ACHN (cell line): ENCODE results near the gene CCRL2.
"Not testable (repeated sequence)": the region's sequence is repeated elsewhere in the genome, so short reads cannot be mapped to it uniquely, and the experiment has no call there.

Source experiments
- DNase-seq: peaks from one replicate; pipeline ENCODE4 v3.0.0-alpha.2; 2015
- in situ Hi-C: cut with HindIII; loops from 2 replicates; pipeline ENCODE4 v1.10.0; 2017; ENCODE audit warnings: low sequenced_read_pairs, low pct_ligation_motif_present, low pct_unique_long_range_greater_than_20kb

The CCRL2 gene

DNA sequence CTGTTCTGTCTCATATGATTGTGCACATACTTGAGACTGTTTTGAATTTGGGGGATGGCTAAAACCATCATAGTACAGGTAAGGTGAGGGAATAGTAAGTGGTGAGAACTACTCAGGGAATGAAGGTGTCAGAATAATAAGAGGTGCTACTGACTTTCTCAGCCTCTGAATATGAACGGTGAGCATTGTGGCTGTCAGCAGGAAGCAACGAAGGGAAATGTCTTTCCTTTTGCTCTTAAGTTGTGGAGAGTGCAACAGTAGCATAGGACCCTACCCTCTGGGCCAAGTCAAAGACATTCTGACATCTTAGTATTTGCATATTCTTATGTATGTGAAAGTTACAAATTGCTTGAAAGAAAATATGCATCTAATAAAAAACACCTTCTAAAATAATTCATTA is 31.2 kb upstream of the CCRL2 start:
- in situ Hi-C loops: no loop called here
- DNase-seq: no peak

DNA sequence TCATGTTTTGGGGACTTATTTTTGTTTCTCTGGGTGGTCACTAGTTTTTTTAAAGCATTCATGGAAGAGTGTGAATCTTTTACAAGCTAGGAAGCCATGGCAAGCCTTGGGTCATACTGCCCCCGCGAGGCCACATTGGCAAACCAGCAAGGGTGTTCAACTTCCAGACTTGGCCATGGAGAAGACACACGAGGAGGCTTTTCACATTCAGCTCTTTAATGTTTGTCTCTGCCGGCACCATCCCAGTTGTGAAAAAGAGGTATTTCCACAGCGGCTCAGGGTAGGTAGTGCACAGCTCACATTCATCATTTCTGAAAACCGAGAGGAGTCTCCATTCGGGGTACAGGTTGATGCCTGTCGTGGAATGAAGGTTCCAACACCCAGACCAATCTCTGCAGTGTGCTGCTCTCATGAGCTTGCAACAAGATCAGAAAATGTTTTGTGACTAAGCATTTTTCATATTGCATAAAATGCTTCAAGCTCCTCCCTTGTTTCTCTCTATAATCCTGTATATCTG is 28.6 kb upstream of the CCRL2 start:
- in situ Hi-C loops: no loop called here
- peak; percentile 46 for DNase-seq

DNA sequence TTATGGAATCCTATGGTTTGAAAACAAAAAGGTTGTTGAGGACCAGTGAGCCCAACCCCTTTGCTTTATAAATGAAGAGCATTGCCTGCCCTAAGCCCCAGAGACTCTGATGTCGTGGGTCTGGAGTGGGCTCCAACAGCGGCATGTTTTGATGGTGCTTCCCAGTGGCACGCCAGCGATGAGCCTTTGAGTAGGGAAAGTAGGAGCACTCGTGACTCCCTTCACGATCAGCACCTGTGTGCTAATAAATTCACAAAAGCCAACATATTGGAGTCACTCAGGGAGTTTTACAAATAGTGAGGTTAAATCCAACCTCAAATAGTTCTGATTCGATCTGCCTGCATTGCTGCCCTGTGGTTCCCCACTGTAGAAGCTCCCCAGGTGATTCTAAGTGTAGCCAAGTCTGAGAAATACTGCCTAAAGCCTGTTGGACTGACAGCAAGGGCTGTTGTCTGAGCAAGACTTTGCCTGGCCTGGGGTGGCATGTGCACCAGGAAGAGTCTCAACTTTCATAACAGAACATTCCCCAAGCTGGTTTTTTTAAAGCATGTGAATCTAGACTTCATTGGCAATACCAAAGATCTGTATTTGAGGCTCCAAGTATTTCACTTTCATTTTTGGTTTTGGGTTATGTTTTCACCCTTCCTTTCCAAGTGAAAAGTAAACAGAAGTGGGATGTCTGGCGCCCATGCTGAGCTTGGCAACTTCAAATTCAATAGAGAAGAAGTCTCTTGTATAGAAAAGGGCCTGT is 26.4 kb upstream of the CCRL2 start:
- no peak for DNase-seq
- in situ Hi-C loops: no loop called here

DNA sequence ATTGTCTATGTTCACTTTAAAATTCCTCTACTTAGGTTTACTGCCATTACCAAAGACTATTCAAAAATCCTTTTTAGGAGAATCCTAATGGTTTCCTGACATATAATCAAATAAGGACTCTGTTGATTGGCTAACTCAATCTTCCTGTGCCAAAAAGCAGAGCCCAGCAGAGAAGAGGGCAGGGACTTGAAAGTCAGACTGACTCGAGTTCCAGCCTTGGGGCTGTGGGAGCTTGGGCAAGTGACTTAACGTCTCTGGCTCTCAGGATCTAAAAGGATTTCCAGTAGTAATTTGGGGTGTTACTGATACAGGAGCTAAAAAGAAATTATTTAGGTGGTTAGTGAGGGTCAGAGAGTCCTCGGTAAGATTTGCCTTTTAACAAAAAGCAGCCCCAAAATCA is 25.4 kb upstream of the CCRL2 start:
- in situ Hi-C loops: no loop called here
- no peak for DNase-seq

DNA sequence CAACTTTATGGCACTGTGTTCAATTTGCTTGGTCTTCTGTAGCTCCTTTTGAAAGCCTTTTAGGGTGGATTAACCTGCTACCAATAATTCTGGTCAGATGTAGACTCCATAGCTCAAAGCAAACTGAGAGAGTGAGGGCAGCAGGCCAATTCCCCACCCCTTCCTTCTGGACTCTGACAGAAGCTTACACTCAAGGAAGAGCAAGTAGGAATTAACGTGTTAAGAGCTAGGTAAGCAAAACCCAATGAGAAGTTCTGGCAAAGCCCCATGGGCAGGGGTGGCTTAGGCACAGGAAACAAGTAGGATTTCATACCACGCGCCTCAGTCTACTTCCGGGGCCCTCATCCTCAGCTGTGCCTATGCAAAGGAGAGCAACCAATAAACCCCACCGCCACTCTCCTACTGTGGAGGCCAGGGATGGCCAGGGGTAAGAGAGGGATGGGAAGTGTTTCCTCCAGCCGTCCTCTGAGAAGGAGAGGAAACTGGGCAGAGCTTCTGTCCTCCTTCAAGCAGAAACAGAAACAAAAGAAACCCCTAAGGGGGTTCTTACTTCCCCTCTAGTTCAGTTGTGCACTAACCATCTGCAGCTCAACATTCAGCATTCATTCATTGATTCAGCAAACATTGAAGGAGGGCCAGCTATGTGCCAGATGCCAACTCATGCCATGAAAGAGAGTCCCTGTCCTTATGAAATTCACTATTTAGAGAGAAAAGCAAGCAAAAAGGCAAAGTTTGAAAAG is 23.7 kb upstream of the CCRL2 start:
- in situ Hi-C loops: no loop called here
- DNase-seq: no peak

DNA sequence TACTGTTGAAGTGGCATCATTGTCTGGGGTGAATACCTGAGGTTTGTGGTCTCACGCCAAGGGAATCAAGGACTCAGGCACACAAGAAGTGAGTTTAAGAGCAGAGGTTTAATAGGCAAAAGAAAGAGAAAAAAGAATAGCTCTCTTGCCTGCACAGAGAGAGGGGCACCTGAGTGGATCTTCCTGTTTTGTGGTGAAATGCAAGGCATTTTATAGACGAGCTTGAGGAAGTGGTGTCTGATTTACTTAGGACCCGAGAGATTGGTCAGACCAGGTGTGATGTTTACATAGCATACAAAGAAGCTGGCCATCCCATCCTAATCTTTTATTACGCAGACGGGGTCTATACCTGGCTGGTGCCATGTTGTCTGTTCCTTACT is 23.1 kb upstream of the CCRL2 start:
- no peak for DNase-seq

DNA sequence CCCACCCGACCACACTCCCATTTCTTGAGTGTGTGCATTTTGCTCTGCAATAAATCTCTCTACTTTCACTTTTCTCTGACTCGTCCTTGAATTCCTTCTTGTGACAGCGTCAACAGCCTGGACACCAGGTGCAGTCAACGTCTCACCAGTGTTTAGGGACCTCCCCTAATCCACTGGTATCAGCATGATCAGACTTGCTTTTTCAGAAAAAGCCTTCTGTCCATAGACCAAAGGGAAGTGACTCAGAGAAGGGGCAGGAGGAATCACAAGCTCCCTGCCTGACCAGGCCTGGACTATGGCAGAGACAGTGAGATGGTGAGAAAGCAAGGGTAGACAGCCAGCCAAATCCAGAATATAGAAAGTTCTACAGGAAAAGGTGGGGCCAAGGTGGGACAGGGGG is 20.9 kb upstream of the CCRL2 start:
- in situ Hi-C loops: no loop called here
- peak; percentile 22 for DNase-seq

More for the DNA sequence above, 23.1 kb upstream of the CCRL2 start:
- in situ Hi-C loops: no loop called here

DNA sequence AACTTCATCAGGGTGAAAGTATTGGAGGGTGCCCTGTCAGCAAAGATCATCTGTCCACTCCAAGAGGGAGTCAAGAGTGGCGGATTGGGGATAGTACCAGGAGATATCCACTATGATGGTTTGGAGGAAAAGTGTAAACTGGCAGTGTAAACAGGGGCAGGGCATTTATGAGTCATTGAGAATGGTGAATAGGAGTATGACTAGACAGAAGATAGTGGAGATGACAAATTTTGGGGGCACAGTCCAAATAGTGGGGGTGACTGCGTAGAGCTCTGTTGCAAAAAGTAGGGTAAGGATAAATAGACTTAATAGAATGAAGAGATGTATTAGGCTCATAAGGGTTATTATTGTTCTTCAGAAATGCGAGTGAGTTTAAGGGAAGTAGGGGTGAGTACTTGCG is 18.2 kb upstream of the CCRL2 start:
- DNase-seq, in situ Hi-C loops: not testable (repeated sequence)

DNA sequence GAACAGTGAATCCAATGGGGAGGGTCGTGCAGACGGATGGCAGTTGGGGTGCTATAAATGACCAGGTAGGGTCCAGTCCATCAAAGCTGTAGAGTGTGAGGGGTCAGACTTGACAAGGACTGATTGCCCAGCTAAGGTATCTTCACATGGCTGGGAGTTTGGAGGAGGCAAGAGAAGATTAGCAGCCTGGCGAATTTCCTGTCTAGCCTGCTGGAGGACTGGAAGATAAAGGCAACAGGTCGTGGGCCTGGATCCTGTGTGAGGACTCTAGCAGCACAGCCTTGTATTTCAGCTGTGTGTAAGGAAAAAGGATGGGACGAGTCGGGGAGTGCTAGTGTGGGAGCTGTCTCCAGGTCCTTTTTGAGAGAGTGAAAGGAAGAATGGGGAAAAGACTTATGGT is 17.8 kb upstream of the CCRL2 start:
- DNase-seq: no peak
- in situ Hi-C loops: no loop called here

DNA sequence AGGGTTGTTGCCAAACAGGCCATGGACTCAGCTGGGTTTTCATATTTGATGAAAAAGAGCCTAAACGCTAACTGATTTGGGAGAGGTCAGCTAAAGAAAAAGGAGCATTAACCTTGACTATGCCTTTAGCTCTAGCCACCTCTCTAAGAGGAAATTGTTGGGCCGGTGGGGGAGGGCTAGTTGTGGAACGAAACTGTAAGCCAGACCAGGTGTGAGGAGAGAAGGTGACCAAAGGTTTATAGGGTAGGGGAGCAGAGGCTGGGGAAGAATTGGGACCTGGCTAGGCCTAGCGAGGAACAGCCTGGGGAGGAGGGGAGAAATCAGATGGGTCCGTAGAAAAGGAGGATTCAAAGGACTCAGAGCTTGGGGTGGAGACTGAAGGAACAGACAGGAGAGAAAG is 15.5 kb upstream of the CCRL2 start:
- in situ Hi-C loops, DNase-seq: not testable (repeated sequence)

DNA sequence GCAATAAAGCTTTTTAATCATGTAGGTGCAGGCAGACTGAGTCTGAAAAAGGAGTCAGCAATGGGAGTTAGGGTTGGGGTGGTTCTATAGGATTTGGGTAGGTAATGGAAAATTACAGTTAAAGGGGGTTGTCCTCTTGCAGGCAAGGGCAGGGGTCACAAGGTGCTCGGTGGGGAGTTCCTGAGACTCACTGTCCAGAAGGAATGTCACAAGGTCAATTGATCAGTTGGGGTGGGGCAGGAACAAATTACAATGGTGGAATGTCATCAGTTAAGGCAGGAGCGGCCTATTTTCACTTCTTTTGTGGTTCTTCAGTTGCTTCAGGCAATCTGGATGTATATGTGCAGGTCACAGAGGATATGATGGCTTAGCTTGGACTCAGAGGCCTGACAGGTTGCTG is 14.0 kb upstream of the CCRL2 start:
- in situ Hi-C loops: no loop called here

DNA sequence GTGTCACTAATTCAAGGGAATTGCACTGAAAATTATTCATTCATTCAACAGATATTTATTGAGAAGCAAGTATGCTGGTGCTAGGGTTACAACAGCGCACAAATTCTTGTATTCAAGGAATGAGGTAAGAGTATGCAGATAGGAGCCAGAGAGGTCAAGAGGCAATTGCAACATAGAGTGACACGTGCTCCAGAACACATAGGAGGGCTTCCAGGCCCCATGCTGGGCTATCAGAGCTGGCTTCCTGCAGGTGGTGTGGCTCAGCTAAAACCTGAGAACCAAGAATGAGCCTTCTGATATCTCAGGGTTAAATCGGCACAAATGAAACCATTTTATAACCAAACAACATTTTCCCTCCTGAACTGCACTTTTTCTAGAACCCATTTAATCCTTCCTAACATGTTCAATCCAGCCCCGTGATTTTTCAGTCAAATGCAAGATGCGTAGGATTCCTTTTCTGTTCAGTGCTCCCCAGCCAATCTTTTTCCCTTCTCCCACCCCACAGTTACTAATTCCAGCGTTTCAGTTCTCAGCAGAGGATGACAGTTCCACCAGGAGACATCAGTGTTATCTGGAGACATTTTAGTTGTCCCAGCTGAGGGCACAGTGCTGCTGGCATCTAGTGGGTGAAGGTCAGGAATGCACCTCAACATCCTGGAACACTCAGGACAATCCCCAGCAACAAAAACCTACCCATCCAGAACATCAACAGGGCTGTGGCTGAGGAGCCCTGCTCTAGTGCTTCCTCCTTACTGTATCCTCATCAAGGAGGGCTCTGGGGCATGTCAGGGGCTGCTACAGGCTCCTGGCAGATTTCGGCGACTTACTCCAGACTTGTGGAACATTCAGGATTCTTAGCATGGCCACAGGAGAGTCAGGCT is 13.3 kb upstream of the CCRL2 start:
- no peak for DNase-seq
- in situ Hi-C loops: no loop called here

More for the DNA sequence above, 14.0 kb upstream of the CCRL2 start:
- no peak for DNase-seq

DNA sequence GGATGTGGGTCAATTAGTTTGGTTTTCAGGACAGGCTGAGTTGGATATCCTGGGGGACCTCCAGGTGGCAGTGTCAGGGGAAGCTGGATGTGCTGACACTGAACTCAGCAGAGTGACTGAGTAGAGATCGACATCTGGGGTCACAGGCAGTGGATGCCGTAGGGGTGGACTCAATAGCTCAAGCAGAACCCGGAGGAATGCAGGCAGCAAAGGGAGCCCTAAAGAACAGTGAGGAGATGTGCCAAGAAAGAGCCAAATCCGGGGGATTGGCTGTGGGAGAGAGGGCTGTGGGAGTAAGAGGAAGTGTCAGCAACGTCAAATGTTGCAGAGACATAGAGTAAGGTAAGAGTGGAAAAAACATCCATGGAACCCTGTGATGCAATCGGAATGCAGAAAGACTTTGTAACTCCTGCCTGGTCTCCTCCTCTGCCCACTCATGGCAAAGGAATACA is 11.8 kb upstream of the CCRL2 start:
- in situ Hi-C loops: no loop called here
- no peak for DNase-seq

DNA sequence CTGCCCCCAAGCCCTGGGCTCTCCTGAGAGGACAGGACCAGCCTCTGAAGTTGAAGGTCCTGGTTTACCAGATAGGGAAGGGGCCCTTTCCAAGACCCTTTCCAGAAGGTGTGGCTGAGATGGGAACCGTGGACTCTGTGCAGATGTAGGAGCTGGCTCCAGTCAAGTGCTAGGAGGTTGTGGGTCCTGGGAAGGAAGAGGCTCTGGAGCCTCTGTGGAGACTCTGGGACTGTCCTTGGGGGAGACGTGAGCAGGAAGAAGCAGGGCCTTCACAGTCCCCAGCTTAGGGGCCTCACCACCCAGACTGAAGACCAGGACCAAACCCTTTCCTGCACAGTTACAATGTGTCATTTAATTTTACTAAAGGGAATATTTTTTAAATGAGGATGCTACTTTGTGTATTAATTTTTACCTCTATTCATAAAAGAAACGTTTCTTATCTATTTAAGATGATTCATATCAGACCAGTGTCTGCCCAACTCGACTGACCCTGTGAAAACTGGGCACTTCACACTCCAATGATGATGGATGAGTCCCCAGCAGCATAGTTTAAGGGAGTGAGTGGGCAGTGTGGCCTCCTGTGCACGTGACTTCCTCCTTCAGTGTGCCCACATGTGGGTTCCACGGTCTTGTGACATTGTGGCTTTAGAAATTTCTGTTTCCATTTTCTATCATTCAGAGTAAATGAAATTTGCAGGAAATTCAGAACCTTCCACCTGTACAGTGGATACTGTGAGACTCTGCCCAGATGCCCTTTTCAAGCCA is 11.1 kb upstream of the CCRL2 start:
- DNase-seq: no peak
- in situ Hi-C loops: no loop called here

DNA sequence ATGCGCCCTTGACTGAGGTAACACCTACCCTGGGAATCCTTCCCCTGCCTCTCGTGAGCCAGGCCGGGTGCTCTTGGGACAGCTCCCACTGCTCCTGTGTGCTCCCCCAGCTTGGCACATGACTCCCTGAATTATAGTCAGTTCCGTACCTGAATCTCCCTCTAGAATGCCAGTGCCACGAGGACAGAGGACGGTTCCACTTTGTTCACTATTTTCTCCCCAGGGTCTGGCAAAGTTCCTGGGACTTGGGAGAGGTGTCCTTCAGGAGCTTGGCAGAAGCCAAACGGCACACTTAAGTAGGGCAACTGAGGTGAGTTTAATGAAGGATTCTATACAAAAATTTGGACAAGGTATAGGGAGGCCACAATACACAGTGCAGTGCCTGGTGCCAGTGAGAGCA is 9.9 kb upstream of the CCRL2 start:
- DNase-seq: no peak
- in situ Hi-C loops: no loop called here

DNA sequence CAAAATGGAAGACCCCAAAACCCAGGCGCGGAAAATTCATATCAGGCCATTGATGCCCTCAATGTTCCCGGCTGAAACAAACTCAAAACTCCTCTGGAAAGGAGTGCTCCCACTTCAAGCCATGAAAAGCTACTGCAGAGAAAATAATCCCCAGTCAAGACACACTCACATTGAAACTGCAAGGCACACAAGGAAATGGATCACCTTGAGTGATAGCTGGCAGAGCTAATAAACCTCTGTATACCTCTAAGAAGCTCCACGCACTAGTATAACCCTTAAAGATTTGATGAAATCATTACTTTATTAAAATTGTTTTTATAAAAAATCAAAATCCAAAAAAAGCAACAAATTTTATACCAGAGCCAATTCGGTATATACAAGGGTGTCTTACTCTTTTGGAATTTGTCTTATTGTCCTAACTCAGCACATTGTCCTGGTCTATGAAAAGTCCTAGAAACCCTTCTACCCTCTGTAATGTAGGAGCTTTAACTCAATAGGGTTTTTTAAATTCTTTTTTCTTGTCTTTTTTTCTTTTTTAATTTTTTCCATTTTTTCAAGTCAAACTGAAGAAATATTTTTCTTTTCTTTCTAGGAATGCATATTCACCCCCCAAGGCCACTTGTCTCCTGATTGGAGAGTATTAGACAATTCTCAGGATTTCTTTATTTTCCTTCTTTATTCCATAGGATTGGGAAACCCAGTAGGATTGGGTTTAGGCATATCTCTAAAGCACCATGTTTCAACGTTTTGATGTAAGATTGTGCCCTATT is 8.7 kb upstream of the CCRL2 start:
- in situ Hi-C loops: no loop called here
- DNase-seq: no peak

DNA sequence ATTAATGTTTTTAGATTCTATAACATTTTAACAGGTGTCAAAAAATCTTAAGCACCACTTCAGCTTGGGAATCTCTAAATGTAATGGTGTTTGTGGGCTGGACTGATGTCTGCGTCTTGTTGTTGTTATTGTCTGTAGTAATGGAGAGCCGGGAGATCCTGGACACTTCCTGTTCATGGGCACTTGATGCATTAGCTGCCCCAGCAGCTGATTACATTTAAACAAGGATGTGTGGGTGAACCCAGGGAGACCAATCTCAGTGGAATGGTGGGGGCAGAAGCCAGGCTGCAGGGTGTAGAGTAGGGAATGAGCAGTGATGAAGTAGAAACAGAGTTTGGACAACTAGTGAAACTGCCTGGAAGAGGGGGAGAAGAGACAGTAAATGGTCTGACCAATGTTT is 8.0 kb upstream of the CCRL2 start:
- DNase-seq: no peak
- in situ Hi-C loops: no loop called here

DNA sequence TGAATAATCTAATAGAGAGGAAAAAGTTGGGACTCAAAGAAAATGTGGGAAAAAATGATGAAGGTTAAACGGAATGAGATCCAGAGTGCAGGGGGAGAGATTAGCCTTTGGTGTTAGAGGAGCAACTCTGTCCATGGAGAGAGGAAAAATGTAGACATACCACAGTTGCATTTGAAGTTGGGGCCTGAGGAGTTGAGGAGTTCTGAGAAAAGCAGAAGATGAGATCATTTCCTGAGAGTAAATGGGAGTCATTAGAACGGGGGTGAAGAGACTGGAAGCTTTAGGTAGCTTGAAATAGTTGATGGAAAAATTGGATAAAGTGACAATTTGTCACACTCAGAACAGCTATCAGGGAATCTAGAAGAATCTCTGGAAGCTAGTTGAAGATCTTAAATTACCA is 7.5 kb upstream of the CCRL2 start:
- in situ Hi-C loops: no loop called here
- DNase-seq: no peak
